Adrenal gland (tissue), 5 donors: ENCODE results near the gene ZNF473.

ENCODE experiments used
- POLR2A ChIP-seq, 2 donors: fragments of 450-650 bp; IDR thresholded peaks; one replicate each; pipeline ENCODE4 v1.6.1; 2017; ENCODE audit warnings: antibody characterized with exemption in 2 of 2, mild to moderate bottlenecking in 2 of 2, moderate library complexity in 1 of 2
- TF ChIP-seq, protein P1 (sequence below), 6 experiments: fragments of 450-650 bp in 4 of 6; fragments of 200-600 bp in 2 of 6; sonication (generic) in 1 of 6; IDR thresholded peaks; 1 replicate in 5 of 6; 2 replicates in 1 of 6; pipeline versions ENCODE4 v1.5.1 to v1.8.0; 2016 to 2021; ENCODE audit warnings: antibody characterized with exemption in 6 of 6, mild to moderate bottlenecking in 2 of 6, moderate library complexity in 1 of 6
- donor health status: DM: no; HTN: no; CAD: no.

DNA sequence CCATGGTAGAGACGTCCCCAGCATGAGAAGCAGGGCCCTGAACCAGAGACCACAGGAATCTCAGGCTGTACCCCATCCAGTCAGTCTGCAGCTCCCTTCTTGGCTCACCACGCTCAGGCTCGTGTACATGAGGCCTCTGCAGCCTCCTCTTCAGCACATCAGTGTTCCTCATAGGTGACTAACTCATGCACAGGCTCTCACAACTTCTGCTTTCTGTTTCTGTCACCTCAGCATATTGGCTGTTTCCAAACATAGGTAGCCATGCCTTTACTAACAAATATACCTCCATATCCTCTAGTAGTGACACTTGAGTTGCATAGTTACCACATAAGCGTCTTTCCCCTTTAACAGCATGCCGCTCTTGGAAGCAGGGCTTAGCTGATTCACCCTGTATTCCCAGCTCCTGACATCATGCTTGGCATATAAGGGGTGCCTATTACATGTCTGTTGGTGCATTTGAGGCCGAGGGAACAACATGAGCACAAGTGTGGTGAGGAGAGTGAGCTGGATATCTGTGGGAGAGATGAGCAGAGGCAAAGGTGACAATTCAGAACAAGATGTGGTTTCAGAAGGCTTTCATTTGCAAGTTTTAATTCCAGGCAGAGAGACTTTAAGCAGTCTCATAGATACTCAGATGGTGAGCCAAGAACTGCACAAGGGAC is 16.7 kb downstream of the ZNF473 start:
- TF ChIP-seq, protein P1, sequence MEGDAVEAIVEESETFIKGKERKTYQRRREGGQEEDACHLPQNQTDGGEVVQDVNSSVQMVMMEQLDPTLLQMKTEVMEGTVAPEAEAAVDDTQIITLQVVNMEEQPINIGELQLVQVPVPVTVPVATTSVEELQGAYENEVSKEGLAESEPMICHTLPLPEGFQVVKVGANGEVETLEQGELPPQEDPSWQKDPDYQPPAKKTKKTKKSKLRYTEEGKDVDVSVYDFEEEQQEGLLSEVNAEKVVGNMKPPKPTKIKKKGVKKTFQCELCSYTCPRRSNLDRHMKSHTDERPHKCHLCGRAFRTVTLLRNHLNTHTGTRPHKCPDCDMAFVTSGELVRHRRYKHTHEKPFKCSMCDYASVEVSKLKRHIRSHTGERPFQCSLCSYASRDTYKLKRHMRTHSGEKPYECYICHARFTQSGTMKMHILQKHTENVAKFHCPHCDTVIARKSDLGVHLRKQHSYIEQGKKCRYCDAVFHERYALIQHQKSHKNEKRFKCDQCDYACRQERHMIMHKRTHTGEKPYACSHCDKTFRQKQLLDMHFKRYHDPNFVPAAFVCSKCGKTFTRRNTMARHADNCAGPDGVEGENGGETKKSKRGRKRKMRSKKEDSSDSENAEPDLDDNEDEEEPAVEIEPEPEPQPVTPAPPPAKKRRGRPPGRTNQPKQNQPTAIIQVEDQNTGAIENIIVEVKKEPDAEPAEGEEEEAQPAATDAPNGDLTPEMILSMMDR (IDR thresholded peaks at IDR 0.05): no peak
- TF ChIP-seq POLR2A (IDR thresholded peaks at IDR 0.05): no peak
